GM12878 (cell line): ENCODE data around the gene RBM41. TPM values are rescaled to one million over a fixed set of nuclear protein-coding genes. Genes with fewer than 3 reads are reported as not detected.

Experiments used
- ATAC-seq: fragments of 200-7000 bp; cut with Tn5 transposase; 3 replicates; pipeline ENCODE4 v1.9.1; 2020; ENCODE audit warnings: mild to moderate bottlenecking, moderate library complexity
- BruUV-seq: library from RNA; stranded (reverse); fragments of 400-500 nt; replicated peaks from 2 replicates; lab custom pipeline; 2021; lab: Mats Ljungman, UMichigan
- CTCF ChIA-PET: fragments of 300-600 bp; sonication (Branson Sonifier 250); formaldehyde crosslinking; extraction: SDS; loops from one replicate; lab custom pipeline; 2021; ENCODE audit warnings: inconsistent platforms; lab: Yijun Ruan, JAX
- POLR2A ChIA-PET: fragments of 350-600 bp; formaldehyde crosslinking; extraction: SDS; loops from one replicate; lab custom pipeline; 2021; ENCODE audit warnings: inconsistent platforms; lab: Charles Lee
- RAD21 ChIA-PET: fragments of 300-600 bp; sonication (Branson Sonifier 250); formaldehyde crosslinking; loops from one replicate; lab custom pipeline; 2023; ENCODE audit warnings: antibody characterized with exemption; ENCODE audit not compliant: unreplicated experiment; lab: Charles Lee
- SMC1A ChIA-PET: fragments of 300-600 bp; sonication (Branson Sonifier 250); formaldehyde crosslinking; loops from one replicate; lab custom pipeline; 2023; ENCODE audit not compliant: unreplicated experiment, uncharacterized antibody; lab: Charles Lee
- DNase-seq: peaks from one replicate; pipeline ENCODE4 v3.0.0-alpha.2; 2011; ENCODE audit warnings: low read depth, low spot score
- FAIRE-seq: peaks from 3 replicates; lab custom pipeline; 2011; peaks lifted over from hg19 to GRCh38; lab: Jason Lieb, UNC
- H2AFZ ChIP-seq: 2 replicates; pipeline ENCODE4 v1.6.0; 2011; ENCODE audit warnings: low read depth, low read length, control low read depth; ENCODE audit not compliant: control insufficient read depth
- H3K27ac ChIP-seq: 2 replicates; pipeline ENCODE4 v1.5.1; 2011; ENCODE audit warnings: control low read depth; ENCODE audit not compliant: control insufficient read depth, insufficient read depth
- H3K27me3 ChIP-seq, 2 experiments: replicated peaks in 1 of 2; 2 replicates each; pipeline versions ENCODE4 v1.6.0 to v1.6.1; 2011; ENCODE audit warnings: low read length in 1 of 2; ENCODE audit not compliant: control insufficient read depth in 2 of 2, insufficient read depth in 2 of 2
- H3K36me3 ChIP-seq, 2 experiments: 2 replicates each; pipeline ENCODE4 v1.5.1; 2011; ENCODE audit warnings: low read length in 1 of 2; ENCODE audit not compliant: control insufficient read depth in 2 of 2, insufficient read depth in 2 of 2
- H3K4me1 ChIP-seq: 2 replicates; pipeline ENCODE4 v1.6.1; 2011; ENCODE audit warnings: mild to moderate bottlenecking, low read length, moderate library complexity, mixed read lengths; ENCODE audit not compliant: control insufficient read depth, insufficient read depth
- H3K4me2 ChIP-seq: 2 replicates; pipeline ENCODE4 v1.6.0; 2011; ENCODE audit warnings: control low read depth; ENCODE audit not compliant: control insufficient read depth, insufficient read depth
- H3K4me3 ChIP-seq: fragments of 200-600 bp; sonication (generic); 2 replicates; pipeline ENCODE4 v1.5.1; 2016
- H3K79me2 ChIP-seq: 2 replicates; pipeline ENCODE4 v1.6.0; 2011; ENCODE audit warnings: low read length; ENCODE audit not compliant: control insufficient read depth, insufficient read depth
- H3K9ac ChIP-seq: 2 replicates; pipeline ENCODE4 v1.8.0; 2011; ENCODE audit warnings: low read length, control low read depth, mixed read lengths; ENCODE audit not compliant: control insufficient read depth, insufficient read depth
- H3K9me3 ChIP-seq: replicated peaks from 3 replicates; pipeline ENCODE4 v1.5.1; 2011; ENCODE audit warnings: mild to moderate bottlenecking, low read length; ENCODE audit not compliant: control insufficient read depth, insufficient read depth
- H4K20me1 ChIP-seq: 2 replicates; pipeline ENCODE4 v1.6.0; 2011; ENCODE audit not compliant: control insufficient read depth, insufficient read depth
- BCL11A ChIP-seq: IDR thresholded peaks from 2 replicates; pipeline ENCODE4 v1.6.1; 2011; ENCODE audit warnings: low read depth, low read length
- CBFB ChIP-seq: IDR thresholded peaks from 2 replicates; pipeline ENCODE4 v1.6.1; 2016; ENCODE audit warnings: antibody characterized with exemption, low read depth
- HCFC1 ChIP-seq: fragments of 150-350 bp; IDR thresholded peaks from 2 replicates; pipeline ENCODE4 v1.6.1; 2014; ENCODE audit warnings: low read length
- RFX5 ChIP-seq: IDR thresholded peaks from 2 replicates; pipeline ENCODE4 v1.6.1; 2011; ENCODE audit warnings: low read depth, low read length, improper control_type of control experiment
- SIX5 ChIP-seq: IDR thresholded peaks from 2 replicates; pipeline ENCODE4 v1.6.1; 2011; ENCODE audit warnings: mild to moderate bottlenecking, low read depth, low read length, moderate library complexity; ENCODE audit not compliant: severe bottlenecking
- SRF ChIP-seq, 2 experiments: IDR thresholded peaks; 2 replicates each; pipeline ENCODE4 v1.6.1; 2011; ENCODE audit warnings: low read depth in 2 of 2, low read length in 2 of 2, mild to moderate bottlenecking in 1 of 2, moderate library complexity in 1 of 2
- TCF3 ChIP-seq: IDR thresholded peaks from 2 replicates; pipeline ENCODE4 v1.6.1; 2012; ENCODE audit warnings: low read depth, mild to moderate bottlenecking, low read length, borderline replicate concordance; ENCODE audit not compliant: insufficient read depth
- ZBTB40 ChIP-seq: fragments of 450-650 bp; IDR thresholded peaks from 2 replicates; pipeline ENCODE4 v1.6.1; 2016; ENCODE audit warnings: mild to moderate bottlenecking, moderate library complexity, borderline replicate concordance
- ZNF24 ChIP-seq: fragments of 450-650 bp; IDR thresholded peaks from 2 replicates; pipeline ENCODE4 v1.6.1; 2017; ENCODE audit warnings: antibody characterized with exemption, mild to moderate bottlenecking
- ZNF592 ChIP-seq: fragments of 450-650 bp; IDR thresholded peaks from 2 replicates; pipeline ENCODE4 v1.6.1; 2017; ENCODE audit warnings: mild to moderate bottlenecking, moderate library complexity
- WGBS: methylation state at CpG from one replicate; pipeline ENCODE4 v1.1.6; 2016; ENCODE audit warnings: low lambda C conversion rate; ENCODE audit not compliant: insufficient replicate concordance, insufficient coverage; ENCODE audit errors: missing lambda C conversion rate; 5-methylcytosine and 5-hydroxymethylcytosine counted together
- in situ Hi-C: fragments of 300-500 bp; cut with MboI; formaldehyde crosslinking; loops from 9 replicates; pipeline ENCODE4 v1.14.3; 2018; ENCODE audit warnings: mixed read lengths
- intact Hi-C: fragments of 100-400 bp; cut with micrococcal nuclease; formaldehyde crosslinking; loops from one replicate; pipeline ENCODE4 v1.14.2; 2022; ENCODE audit not compliant: unreplicated experiment
- polyA plus RNA-seq, 11 experiments: library from polyadenylated mRNA; depleted of rRNA in 4 of 11; unstranded in 6 of 11; stranded (reverse) in 5 of 11; fragments of >200 nt; fragmentation: Nextera tagmentation in 4 of 11; fragmentation: Illumina TruSeq in 1 of 11; extraction: Ambion mirVana in 4 of 11; extraction: Trizol in 1 of 11; gene quantifications; 1 replicate in 1 of 11; 2 replicates in 10 of 11; pipeline versions ENCODE4 v1.2.1 to v1.2.3, GENCODE V29; 2011 to 2016; ENCODE audit warnings: inconsistent platforms in 2 of 11, missing spikeins in 2 of 11, low read depth in 1 of 11
- total RNA-seq, 4 experiments: library from RNA; depleted of rRNA in 3 of 4; stranded (reverse); fragments of >200 nt in 3 of 4; fragmentation: Illumina TruSeq in 1 of 4; extraction: Trizol in 1 of 4; gene quantifications; 2 replicates each; pipeline versions ENCODE4 v1.2.1 to v1.2.3, GENCODE V29; 2013 to 2021
- TF ChIP-seq, protein P1 (sequence below): fragments of 450-650 bp; IDR thresholded peaks from 2 replicates; pipeline ENCODE4 v1.6.1; 2017; ENCODE audit warnings: mild to moderate bottlenecking, moderate library complexity

RBM41 gene
- total and polyA plus RNA-seq, 10 of the 15 experiments (the other 5 are each of a cell fraction or from before 2014, with no cell fraction given), result 7.7 to 19.1 (median 13.7) TPM

- Histone ChIP-seq H3K27me3 (no peaks in the 10 kb centered on the region), H3K36me3 (no peaks in the 10 kb centered on the region), H4K20me1 (no peaks in the 10 kb centered on the region), H3K27ac (no peak overlapping the region), H3K79me2 (no peaks in the 10 kb centered on the region), H3K4me3 (no peak overlapping the region), H3K4me2 (no peak overlapping the region), H2AFZ (no peak overlapping the region), H3K9me3 (no peaks in the 10 kb centered on the region), H3K4me1 (no peaks in the 10 kb centered on the region), H3K9ac (no peak overlapping the region)
- intact Hi-C loops, result loop anchor here (10.0 kb wide), 3 partner anchors 295 to 865 kb away; partner anchors contain the start of genes NCBP2L and TSC22D3
- DNase-seq, result no peak
- ChIA-PET RAD21 (no interaction called here), POLR2A (no interaction called here), SMC1A (no interaction called here), CTCF (no interaction called here)
- WGBS, result 5% methylated on average over 1 of the region's 1 CpG
- no TSS peak for BruUV-seq
- in situ Hi-C loops, result no loop called here
- ATAC-seq, result no peak
- FAIRE-seq, result no peak
- no peak for TF ChIP-seq RFX5
- TF ChIP-seq ZNF24, result no peak
- no peak for TF ChIP-seq ZNF592
- TF ChIP-seq, protein P1, sequence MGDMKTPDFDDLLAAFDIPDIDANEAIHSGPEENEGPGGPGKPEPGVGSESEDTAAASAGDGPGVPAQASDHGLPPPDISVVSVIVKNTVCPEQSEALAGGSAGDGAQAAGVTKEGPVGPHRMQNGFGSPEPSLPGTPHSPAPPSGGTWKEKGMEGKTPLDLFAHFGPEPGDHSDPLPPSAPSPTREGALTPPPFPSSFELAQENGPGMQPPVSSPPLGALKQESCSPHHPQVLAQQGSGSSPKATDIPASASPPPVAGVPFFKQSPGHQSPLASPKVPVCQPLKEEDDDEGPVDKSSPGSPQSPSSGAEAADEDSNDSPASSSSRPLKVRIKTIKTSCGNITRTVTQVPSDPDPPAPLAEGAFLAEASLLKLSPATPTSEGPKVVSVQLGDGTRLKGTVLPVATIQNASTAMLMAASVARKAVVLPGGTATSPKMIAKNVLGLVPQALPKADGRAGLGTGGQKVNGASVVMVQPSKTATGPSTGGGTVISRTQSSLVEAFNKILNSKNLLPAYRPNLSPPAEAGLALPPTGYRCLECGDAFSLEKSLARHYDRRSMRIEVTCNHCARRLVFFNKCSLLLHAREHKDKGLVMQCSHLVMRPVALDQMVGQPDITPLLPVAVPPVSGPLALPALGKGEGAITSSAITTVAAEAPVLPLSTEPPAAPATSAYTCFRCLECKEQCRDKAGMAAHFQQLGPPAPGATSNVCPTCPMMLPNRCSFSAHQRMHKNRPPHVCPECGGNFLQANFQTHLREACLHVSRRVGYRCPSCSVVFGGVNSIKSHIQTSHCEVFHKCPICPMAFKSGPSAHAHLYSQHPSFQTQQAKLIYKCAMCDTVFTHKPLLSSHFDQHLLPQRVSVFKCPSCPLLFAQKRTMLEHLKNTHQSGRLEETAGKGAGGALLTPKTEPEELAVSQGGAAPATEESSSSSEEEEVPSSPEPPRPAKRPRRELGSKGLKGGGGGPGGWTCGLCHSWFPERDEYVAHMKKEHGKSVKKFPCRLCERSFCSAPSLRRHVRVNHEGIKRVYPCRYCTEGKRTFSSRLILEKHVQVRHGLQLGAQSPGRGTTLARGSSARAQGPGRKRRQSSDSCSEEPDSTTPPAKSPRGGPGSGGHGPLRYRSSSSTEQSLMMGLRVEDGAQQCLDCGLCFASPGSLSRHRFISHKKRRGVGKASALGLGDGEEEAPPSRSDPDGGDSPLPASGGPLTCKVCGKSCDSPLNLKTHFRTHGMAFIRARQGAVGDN, result no peak
- no peak for TF ChIP-seq BCL11A
- TF ChIP-seq ZBTB40, result no peak
- TF ChIP-seq TCF3, result no peak
- no peak for TF ChIP-seq HCFC1
- no peak for TF ChIP-seq CBFB
- no peak for TF ChIP-seq SRF (IDR thresholded peaks at IDR 0.05; ENCODE audit: low read depth in 2 of 2, low read length in 2 of 2)
- no peak for TF ChIP-seq SIX5
Observed at GRCh38 chrX:107029752-107030151, 88.9 kb downstream of the RBM41 start.
